Astrocyte of the cerebellum (primary cell): ENCODE data around the gene OSMR.
"Not testable (repeated sequence)": the region's sequence is repeated elsewhere in the genome, so short reads cannot be mapped to it uniquely, and the experiment has no call there.

Experiments used
- DNase-seq: peaks from one replicate; pipeline ENCODE4 v3.0.0-alpha.2; 2011; ENCODE audit warnings: low read depth
- H3K4me3 ChIP-seq: 2 replicates; pipeline ENCODE4 v1.5.1; 2011; ENCODE audit warnings: mild to moderate bottlenecking, low read depth, low read length, moderate library complexity
- in situ Hi-C: cut with HindIII; loops from 2 replicates; pipeline ENCODE4 v1.10.0; 2017; ENCODE audit warnings: low sequenced_read_pairs
- TF ChIP-seq, protein P1 (sequence below): IDR thresholded peaks from 2 replicates; pipeline ENCODE4 v1.5.1; 2012; ENCODE audit warnings: low read length, low read depth, moderate library complexity, mild to moderate bottlenecking; ENCODE audit errors: missing control alignments

OSMR gene

DNA sequence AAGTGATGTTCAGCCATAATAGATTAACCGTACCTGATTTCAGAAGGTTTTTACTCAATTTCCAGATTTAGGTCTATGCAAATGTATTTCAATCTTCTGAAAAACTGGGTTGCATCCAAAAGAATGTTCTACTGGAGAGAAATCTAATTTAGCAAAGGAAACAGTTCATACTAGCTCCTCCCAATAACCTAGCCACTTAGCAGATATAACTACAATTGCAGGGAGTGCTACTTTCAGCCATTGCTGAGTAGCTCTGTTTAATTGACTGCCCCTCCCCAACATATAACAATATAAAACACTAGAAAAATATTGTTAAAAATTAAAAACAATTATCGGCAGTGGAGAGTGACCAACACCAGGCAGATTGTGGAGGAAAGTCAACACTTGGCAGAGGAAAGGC, 7.9 kb upstream of the OSMR start:
- in situ Hi-C loops: no loop called here
- TF ChIP-seq, protein P1, sequence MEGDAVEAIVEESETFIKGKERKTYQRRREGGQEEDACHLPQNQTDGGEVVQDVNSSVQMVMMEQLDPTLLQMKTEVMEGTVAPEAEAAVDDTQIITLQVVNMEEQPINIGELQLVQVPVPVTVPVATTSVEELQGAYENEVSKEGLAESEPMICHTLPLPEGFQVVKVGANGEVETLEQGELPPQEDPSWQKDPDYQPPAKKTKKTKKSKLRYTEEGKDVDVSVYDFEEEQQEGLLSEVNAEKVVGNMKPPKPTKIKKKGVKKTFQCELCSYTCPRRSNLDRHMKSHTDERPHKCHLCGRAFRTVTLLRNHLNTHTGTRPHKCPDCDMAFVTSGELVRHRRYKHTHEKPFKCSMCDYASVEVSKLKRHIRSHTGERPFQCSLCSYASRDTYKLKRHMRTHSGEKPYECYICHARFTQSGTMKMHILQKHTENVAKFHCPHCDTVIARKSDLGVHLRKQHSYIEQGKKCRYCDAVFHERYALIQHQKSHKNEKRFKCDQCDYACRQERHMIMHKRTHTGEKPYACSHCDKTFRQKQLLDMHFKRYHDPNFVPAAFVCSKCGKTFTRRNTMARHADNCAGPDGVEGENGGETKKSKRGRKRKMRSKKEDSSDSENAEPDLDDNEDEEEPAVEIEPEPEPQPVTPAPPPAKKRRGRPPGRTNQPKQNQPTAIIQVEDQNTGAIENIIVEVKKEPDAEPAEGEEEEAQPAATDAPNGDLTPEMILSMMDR: no peak
- no peak overlapping the region for H3K4me3 ChIP-seq
- DNase-seq: no peak

DNA sequence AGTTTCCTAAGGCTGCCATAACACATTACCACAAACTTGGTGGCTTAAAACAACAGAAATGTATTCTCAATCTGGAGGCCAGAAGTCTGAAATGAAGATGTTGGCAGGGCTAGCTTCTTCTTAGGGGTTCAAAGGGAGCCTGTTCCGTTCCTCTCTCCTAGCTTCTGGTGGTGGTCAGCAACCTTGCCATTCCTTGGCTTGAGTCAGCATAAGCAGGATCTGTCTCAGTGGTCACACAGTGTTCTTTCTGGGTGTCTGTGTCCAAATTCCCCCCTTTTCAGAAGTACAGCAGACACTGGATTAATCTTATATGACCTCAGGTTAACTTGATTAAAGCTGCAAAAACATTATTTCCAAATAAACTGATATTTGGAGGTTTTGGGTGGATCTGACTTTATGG, 2.1 kb upstream of the OSMR start:
- no peak overlapping the region for H3K4me3 ChIP-seq
- DNase-seq: no peak
- TF ChIP-seq, protein P1: no peak
- in situ Hi-C loops: no loop called here

DNA sequence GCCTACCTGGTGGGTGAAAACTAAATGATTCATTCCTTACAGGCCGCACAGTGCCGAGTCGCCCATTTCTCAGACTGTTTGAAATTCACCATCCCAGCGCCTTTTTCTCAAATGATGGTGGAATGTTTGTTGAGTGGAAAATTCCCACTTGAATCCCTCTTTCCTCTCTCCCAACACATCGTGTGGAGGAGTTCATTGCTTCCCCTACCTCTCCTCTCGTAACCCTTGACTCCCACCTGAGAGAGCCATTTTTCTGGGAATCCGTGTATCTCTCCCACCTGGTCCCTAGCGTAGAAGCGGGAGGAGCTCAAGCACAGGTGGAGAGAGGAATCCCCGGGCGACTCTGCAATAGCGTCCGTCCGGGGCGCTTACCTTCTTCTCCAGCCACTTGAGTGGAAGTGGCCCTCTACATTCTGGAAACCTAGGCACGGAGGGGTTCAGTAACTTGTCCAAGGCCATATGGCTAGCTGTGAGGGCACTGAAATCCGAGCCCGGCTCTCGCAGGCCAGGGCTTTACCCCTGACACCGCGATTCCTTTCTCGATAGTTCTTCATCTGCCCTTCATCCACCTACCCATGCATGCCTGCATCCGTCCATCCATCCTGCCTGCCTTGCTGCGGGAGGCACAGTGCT, 683 bp downstream of the OSMR start:
- H3K4me3 ChIP-seq: peak overlapping the region; percentile 79
- no peak for DNase-seq
- TF ChIP-seq, protein P1: no peak

DNA sequence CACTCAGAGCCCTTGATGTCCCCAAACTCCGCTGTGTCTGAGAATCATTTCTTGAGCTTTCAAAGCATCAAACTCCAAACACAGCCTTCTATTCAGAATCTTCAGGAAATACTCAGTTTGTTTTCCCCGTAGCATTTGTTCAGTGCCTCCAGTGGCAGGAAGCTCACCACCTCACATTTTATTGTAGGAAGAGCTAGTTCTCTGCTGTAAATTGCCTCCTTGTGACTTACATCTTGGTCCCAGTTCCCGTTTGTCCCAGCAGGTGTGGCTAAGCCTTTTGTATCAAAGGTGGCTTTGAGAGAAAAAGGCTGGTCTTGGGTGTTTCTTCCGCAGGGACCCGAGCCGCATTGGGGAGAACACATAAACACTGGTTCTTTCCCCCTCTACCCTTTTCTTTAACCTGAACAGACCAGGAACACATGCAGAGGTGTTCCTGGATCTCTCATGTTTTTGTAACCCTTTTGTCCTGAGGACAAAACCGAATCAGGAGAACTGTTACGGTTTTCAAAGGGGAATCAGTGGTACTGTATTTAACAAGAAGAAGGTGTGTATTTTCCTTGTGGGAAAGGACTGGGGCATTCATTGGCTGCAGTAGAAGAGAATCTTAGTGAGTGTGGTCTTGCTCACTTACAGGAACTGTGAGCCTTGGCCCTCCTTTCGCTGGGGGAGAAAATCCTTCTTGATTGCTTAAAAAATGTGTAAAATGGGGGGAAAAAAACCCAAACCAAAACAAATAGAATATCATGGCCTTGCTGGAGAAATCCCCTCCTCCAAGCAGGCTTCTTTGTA, 1.9 kb downstream of the OSMR start:
- DNase-seq: no peak
- TF ChIP-seq, protein P1: peak; percentile 12
- H3K4me3 ChIP-seq: peak overlapping the region; percentile 79
- in situ Hi-C loops: no loop called here

More for the DNA sequence above, 683 bp downstream of the OSMR start:
- in situ Hi-C loops: no loop called here

DNA sequence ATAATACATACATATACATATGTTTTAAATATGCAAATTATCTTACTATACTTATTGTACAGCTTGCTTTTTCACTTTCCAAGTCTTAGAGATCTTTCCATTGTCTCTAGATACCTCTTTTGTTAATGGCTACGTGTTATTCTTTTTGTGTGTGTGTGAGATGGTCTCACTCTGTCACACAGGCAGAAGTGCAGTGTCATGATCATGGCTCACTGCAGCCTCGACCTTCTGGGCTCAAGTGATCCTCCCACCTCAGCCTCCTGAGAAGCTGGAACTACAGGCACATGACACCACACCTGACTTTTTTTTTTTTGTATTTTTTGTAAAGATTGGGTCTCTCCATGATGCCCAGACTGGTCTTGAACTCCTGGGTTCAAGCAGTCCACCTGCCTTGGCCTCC, 2.8 kb downstream of the OSMR start:
- no peak for DNase-seq
- in situ Hi-C loops: no loop called here
- peak overlapping the region; percentile 79 for H3K4me3 ChIP-seq
- TF ChIP-seq, protein P1: no peak

DNA sequence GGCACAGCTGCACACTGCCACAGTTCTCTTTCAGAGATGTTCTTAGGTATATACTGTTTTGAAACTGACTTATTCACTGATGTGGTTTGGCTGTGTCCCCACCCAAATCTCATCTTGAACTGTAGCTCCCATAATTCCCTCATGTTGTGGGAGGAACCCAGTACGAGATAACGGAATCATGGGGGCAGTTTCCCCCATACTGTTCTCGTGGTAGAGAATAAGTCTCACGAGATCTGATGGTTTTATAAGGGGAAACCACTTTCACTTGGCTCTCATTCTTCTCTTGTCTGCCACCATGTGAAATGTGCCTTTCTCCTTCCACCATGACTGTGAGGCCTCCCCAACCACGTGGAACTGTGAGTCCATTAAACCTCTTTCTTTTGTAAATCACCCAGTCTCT, 5.8 kb downstream of the OSMR start:
- in situ Hi-C loops, H3K4me3 ChIP-seq, DNase-seq: not testable (repeated sequence)
